Hematopoietic multipotent progenitor cell treated with erythropoietin and hydrocortisone succinate and interleukin-3 and kit ligand, for 15 days (in vitro differentiated cells): Measurements from ENCODE around the gene BIRC2.
A peak's percentile ranks its signal among the peaks of the same experiment; 100 is the strongest.
"Not testable (repeated sequence)": the region's sequence is repeated elsewhere in the genome, so short reads cannot be mapped to it uniquely, and the experiment has no call there.

Experiments
- DNase-seq: peaks from one replicate; pipeline ENCODE4 v3.0.0-alpha.2; 2015; ENCODE audit warnings: low spot score

Gene BIRC2

DNA sequence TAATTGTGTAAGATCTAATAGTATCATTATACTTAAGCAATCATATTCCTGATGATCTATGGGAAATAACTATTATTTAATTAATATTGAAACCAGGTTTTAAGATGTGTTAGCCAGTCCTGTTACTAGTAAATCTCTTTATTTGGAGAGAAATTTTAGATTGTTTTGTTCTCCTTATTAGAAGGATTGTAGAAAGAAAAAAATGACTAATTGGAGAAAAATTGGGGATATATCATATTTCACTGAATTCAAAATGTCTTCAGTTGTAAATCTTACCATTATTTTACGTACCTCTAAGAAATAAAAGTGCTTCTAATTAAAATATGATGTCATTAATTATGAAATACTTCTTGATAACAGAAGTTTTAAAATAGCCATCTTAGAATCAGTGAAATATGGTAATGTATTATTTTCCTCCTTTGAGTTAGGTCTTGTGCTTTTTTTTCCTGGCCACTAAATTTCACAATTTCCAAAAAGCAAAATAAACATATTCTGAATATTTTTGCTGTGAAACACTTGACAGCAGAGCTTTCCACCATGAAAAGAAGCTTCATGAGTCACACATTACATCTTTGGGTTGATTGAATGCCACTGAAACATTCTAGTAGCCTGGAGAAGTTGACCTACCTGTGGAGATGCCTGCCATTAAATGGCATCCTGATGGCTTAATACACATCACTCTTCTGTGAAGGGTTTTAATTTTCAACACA is 23.3 kb upstream of the BIRC2 start:
- no peak for DNase-seq

DNA sequence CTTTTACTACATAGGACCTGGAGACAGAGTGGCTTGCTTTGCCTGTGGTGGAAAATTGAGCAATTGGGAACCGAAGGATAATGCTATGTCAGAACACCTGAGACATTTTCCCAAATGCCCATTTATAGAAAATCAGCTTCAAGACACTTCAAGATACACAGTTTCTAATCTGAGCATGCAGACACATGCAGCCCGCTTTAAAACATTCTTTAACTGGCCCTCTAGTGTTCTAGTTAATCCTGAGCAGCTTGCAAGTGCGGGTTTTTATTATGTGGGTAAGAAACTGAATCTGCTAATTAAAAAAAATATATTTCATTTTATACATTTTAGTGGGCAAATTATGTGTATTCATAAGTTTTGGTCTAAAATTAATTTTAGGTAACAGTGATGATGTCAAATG is 21.9 kb upstream of the BIRC2 start:
- DNase-seq = no peak

DNA sequence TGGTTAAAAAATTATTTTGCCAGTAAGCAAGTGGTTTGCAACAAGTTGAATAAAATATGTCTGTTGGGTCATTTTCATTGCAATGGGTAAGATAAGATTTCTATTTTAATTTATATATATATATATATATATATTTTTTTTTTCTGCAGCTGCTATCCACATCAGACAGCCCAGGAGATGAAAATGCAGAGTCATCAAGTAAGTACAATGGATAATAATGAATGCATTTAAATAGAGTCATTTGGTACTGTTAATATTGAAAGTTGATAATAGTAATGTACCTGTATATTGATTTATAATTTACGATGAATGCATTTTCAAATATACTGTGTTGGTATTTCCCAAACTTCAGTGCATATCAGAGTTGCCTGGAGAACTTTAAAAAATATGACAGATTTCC is 18.3 kb upstream of the BIRC2 start:
- no peak for DNase-seq

DNA sequence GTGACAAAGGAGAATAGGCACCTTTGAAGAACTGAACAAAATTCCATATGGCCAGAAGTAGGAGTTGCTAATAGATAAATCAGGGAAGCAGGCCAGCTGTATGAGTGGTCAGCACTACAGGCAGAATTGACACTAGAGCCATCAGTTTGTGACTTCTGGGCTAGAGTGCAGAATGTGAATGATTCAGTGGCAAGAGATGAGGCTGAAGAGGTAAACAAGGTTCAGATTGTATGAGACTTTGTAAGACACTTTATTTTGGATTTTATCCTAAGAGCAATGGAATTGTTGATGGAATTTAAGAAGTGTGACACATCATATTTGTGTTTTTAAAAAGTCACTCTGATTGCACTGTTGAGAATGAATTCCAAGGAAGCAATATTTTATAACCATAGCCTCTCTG is 16.8 kb upstream of the BIRC2 start:
- DNase-seq = no peak

DNA sequence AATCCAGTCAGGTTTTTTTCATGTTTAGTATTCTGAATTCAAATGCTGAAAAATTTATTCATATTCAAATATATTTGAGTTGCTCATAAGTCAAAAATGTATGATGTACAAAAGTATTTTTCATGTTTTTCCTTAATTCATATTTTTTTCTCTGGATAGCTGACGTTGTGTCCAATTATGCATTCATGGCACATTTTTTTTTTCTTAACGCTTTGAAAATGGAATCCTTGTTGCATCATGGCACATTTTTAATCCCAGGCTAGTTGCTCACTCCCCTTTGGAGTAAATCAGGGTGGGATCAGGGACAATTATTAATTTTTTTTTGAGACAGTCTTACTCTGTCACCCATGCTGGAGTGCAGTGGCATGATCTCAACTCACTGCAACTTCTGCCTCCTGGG is 15.7 kb upstream of the BIRC2 start:
- no peak for DNase-seq

DNA sequence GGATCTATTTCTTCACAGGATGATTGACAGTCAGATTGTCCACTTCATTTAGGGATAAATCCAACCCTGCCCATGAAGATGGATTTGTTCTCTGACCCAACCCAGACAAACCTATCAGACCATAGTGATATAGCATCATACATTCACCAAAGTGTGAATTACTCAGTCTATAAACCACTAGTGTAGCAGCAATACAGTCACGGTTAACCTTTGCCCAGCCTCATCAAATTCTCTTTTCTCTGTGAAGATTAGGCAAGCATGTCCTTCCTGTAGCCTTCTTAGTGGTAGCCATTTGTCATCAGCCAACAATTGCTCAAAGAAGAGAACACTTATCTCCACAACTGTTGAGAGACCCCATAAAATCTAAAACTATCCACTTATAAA is 14.4 kb upstream of the BIRC2 start:
- DNase-seq = no peak

DNA sequence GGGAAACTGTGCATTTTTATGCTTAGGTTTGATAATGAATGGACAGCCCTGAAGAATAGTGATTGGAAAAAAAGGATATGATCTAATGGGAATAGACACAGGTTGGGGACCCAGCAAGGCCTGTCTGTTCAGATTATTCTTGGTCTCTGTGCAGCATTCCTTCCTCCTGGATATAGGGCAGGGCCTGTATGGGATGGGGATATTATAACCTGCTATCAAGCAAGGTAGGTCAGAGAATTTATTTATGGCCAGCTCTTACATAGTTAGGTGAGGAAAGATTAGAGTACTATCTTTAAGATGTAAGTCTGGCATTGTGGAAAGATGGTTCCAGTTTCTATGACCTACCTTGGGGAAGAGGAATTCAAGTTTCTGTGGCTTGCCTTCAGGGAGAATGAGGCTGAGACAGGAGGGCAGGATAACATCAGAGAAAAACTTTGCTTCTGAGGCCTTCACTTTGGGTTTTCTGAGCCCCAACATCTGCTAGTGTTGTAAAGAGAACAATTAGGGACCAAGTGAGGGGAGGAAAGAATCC is 8.5 kb upstream of the BIRC2 start:
- no peak for DNase-seq

DNA sequence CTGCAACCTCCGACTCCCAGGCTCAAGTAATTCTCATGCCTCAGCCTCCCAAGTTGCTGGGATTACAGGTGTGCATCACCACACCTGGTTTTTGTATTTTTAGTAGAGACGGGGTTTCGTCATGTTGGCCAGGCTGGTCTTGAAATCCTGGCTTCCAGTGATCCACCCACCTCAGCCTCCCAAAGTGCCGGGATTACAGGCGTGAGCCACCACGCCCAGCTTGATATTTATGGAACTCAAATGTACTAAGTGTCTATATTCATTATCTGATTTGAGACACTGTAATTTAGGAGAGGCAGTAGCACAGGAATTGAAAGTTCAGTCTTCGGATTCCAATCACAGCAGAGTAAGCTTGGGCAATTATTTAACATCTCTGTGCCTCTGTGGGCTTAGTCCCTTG is 5.7 kb upstream of the BIRC2 start:
- not testable (repeated sequence) for DNase-seq

DNA sequence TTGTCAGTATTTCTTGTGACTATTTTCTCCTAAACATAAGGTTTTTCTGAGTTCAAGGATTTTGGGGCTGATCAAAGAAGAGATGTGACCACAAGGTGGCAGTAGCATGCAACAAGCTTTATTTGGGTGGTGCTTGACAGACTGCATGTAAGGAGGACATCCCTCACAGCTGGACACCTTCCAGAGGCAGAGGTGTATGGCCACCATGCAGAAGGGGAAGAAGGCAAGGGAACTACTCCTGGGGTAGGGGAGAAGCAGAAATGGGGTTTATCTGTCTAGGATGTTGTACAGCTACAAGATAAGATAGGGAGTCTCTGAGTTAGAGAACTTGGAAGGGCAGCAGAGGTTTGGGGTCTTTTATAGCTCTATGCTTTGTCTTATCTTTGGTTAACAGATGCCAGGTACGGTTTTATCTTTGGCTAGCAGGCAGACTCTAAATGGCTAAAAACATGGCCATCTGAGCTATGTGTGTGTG is 5.1 kb upstream of the BIRC2 start:
- peak; percentile 91 for DNase-seq

DNA sequence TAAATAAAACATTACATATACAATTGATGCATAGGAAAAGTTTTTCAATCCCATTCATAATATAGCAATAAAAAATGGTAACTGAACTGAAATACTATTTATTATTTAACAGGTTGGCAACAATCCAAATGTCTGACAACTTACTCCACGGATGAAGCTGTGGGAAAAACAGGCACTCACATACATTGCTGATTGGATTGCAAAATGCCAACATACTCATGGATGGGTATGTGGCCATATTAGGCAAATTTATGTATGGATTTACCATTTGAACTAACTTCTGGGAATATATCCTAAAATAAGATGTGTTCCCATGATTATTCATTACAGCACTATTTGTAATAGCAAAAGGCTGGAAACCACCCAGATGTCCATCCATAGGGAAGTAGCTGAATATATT is 3.2 kb upstream of the BIRC2 start:
- peak; percentile 36 for DNase-seq

DNA sequence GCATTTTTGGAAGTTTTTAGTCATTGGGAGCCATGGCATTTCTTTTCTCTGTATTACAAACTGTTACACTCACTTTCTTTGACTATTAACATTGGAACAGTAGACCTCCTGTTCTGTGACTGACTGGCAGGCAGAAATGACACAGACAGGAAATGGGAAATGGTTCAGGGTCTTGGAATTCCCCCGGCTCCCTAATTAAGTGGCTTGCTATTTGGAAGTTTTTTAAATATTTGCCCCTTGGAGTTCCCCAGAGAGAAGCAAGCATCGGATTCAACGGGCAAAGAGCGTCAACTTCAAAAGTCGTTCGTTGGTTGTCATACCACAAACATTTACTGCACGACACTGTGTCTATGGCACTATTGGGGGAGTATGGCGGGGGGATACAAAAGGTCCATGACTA is 1.1 kb upstream of the BIRC2 start:
- DNase-seq = peak; percentile 17

DNA sequence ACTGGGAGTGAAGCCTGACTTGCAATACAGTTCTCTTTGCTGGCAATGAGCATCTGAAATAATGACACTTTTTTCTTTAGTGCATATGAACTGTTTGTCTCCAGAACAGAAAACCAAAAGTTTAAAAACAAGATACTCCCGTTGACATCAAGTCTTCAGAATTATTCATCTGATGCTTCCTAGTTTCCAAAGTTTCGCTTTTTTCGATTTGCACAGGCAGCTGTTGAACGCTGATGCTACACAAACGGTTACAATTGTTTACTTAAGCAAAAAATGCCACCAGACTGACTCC is 612 bp upstream of the BIRC2 start:
- no peak for DNase-seq

DNA sequence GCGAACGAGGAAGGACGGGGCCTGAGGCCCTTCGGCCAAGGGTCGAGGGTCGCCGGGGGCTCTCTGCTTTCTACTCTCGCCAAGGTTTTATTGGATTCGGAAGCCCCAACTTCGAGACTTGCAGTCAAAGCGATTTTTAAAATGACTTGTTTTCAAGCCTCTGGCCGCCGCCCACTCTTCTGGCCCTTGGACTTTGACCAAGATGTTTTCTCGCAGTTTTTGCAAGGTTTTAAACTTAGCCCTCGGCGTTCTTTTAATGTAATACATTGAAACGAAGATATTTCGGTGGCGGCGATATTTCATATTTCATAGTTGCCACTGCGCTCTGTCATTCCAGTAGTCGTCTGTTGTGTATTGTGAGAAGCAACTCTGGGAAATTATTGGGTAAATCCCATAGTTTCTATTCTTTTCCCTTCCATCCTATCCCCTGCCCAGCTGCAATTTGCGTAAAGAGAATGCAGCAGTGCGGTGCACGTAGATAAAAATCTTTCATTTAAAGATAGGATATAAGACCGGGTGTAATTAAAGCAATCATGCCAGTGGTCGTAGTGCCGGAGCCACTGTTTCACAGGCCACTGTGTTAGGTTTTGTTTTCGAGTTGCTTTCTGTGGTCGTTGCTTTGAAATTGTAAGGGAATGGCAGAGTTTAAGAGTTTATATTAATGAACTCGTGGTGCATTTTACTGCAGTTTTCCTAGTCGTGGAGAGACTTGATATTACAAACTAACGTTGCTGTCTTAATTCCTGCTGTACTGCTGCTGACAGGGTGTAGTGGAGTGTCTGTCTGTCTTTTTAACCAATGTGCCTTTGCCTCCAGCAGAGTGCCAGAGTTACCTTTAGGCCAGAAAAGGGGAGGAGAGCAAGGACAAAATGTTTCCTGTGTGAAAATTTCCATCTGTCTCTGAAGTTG is 702 bp downstream of the BIRC2 start:
- peak; percentile 50 for DNase-seq

DNA sequence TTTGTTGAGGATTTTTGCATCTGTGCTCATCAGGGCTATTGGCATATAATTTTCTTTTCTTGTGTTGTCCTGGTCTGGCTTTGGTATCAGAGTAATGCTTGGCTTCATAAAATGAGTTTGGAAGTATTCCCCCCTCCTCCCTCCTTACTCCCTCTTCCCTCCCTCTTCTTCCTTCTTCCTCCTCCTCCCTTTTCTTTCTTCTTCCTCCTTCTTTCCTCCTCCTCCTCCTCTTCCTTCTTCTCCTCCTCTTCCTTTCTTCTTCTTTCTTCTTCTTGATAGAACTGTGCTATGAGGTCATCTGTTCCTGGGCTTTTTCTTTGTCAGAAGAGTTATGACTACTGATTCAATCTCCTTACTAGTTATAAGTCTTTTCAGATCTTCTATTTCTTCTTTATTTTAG is 10.1 kb downstream of the BIRC2 start:
- DNase-seq = no peak

DNA sequence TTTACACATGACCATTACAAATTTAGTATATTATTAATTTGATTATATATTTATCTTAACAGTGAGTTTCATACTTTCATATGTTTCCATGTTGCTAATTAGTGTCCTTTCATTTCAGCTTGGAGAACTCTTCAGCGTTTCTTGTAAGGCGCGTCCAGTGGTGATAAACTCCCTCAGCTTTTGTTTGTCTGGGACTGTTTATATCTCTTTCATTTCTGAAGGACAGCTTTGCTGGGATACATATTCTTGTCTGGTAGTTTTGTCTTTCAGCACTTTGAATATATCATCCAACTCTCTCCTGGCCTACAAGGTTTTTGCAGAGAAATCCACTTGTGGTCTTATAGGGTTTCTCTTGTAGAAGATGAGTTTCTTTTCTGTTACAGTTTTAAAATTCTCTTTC is 12.4 kb downstream of the BIRC2 start:
- DNase-seq = no peak

DNA sequence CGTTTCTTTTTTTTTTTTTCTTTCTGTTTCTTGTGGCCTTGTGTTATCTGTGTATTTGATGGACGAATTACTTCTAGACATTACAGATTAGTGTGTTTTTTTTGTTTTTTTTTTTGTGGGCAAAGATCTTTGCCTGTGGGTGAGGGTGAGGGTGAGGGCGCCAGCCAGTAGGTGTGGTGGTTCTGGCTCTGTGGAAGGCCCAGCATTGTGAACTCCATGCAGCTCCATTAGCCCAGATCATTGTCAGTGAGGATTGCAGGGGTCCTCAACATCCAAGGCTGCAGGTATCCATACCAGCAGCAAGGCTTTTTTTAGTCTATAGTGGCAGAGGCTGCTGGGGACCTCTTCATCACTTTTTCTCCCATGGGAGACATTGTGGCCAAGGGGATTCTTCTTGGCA is 13.7 kb downstream of the BIRC2 start:
- no peak for DNase-seq

DNA sequence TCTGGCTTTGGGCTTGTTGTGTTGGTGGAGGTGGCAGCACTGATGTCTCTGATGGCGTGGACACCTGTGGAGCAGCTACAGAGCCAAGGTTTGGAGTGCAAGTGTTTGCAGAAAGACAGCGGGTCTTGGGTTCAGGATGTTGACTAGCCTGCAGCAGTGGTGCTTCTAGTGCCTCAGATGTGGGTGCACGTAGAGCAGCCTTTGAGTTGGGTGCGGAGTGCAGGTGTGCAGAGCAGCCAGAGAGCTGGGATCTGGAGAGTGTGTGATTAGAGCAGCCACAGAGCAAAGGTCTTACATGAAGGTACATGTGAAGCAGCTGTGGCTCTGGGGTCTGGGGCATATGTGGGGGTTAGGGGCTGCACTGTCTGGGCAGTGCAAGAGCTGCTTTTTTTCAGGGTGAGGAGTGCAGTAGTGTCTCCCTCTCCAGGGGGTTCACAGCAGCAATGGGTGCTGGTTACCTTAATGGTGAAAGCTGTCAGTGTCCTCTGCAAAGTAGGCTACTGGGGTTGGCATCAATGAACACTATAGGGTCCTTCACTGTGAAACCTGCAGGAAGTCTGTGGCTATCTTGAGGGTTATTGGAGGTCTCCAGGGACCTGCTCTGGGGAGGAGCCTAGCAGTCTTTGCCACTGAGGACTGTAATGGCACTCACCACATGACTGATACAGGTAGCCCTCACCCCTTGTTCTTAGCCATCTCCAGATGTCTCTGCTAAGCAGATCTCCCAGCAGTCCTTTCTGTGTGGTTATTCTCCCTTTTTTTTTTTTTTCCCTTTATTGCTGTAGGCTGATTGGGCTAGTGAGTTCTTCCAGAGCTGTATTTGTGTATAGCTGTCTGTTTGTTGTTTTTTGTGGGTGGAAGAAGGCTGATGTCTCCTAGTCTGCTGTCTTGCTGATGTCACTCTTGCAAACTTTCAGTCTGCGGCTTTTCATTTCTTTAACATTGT is 14.3 kb downstream of the BIRC2 start:
- DNase-seq = no peak

DNA sequence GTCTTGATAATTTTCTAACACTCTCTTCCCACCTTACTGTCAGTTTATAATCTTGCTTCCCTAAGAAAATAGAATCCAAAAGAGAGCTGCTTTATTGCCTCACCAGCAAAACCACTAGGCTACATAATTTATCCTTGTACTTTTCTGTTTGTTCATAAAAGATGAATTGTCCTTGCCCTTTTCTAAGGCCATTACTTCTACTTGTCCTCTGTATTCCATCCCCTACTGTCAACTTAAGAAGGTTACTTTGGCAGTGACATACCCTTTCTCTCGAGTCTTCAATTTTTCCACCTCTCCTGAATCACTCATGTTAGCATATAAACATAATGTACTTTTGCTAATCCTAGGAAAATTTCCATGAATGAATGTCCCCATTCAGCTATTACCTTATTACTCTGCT is 18.0 kb downstream of the BIRC2 start:
- DNase-seq = no peak

DNA sequence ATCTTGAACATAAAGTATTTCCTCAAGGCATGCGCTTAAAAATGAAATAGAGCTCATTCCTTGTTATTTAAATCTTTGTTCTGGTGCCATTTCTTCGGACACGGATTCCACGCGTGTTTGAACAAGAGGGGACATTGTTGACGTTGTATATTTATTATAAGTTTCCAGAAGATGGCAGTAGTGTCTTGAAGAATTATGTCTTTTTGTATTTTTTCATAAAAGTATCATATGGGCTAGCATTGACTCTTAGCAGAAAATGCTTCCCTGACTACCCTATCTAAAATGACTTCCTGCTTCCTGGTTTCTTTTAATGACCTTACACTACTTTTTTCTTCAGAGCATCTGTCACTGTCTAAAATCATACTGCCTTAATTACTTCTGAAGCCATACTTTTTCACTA is 20.4 kb downstream of the BIRC2 start:
- DNase-seq = peak; percentile 11

DNA sequence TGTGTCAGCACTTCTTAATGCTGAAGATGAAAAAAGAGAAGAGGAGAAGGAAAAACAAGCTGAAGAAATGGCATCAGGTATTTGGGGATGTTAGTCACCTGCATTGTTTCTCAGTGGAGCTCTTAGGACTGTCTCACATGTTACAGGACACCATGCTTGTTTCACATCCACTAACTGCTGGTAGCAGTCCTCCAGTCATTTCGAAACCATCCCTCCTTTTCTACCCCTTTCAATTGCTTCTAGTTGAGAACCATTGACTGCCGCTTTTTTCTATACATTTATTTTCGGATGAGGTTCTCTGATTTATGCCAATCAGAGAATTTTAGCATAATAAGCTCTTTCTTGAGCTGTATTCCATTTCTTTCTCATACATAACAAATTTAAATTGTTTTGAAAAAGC is 21.5 kb downstream of the BIRC2 start:
- no peak for DNase-seq

DNA sequence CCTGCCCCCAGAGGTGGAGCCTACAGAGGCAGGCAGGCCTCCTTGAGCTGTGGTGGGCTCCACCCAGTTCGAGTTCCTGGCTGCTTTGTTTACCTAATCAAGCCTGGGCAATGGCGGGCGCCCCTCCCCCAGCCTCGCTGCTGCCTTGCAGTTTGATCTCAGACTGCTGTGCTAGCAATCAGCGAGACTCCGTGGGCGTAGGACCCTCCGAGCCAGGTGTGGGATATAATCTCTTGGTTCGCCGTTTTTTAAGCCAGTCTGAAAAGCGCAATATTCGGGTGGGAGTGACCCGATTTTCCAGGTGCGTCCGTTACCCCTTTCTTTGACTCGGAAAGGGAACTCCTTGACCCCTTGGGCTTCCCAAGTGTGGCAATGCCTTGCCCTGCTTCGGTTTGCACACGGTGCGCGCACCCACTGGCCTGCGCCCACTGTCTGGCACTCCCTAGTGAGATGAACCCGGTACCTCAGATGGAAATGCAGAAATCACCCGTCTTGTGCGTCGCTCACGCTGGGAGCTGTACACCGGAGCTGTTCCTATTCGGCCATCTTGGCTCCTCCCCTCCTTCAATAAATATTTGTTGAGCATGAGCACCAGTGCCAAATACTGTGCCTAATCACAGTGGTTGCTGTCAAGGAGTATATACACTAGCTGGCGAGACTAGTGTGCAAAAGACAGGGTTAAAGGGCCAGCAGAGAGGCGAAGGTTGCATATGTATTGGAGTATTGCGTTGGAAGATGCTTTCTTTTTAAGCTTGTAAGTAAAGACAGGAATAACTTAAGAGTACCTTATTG is 27.8 kb downstream of the BIRC2 start:
- DNase-seq = not testable (repeated sequence)
